RWPE2 (cell line): ENCODE data around the gene LIMA1.

Experiments
- ATAC-seq: fragments of 200-7000 bp; cut with Tn5 transposase; 3 replicates; pipeline ENCODE4 v1.9.1; 2021; ENCODE audit warnings: low read depth
- DNase-seq: peaks from one replicate; pipeline ENCODE4 v3.0.0-alpha.2; 2020; ENCODE audit warnings: low spot score
- H3K27ac ChIP-seq: fragments of 450-650 bp; 2 replicates; pipeline ENCODE4 v1.5.1; 2017; ENCODE audit warnings: mild to moderate bottlenecking; ENCODE audit not compliant: poor library complexity, severe bottlenecking
- H3K27me3 ChIP-seq: fragments of 250-450 bp; sonication (Bioruptor Pico); 2 replicates; pipeline ENCODE4 v1.5.1; 2021; ENCODE audit warnings: mild to moderate bottlenecking, moderate library complexity; ENCODE audit not compliant: insufficient read depth, poor library complexity, severe bottlenecking
- H3K36me3 ChIP-seq: fragments of 250-450 bp; sonication (Bioruptor Pico); 2 replicates; pipeline ENCODE4 v1.5.1; 2020; ENCODE audit warnings: low read depth, mild to moderate bottlenecking, moderate library complexity
- H3K4me1 ChIP-seq: fragments of 250-450 bp; sonication (Bioruptor Pico); 2 replicates; pipeline ENCODE4 v1.5.1; 2021; ENCODE audit warnings: mild to moderate bottlenecking, moderate library complexity; ENCODE audit not compliant: insufficient read depth, poor library complexity, severe bottlenecking
- H3K4me3 ChIP-seq: fragments of 250-450 bp; sonication (Bioruptor Pico); 2 replicates; pipeline ENCODE4 v1.5.1; 2021; ENCODE audit warnings: mild to moderate bottlenecking, moderate library complexity; ENCODE audit not compliant: severe bottlenecking
- H3K9me3 ChIP-seq: fragments of 250-450 bp; sonication (Bioruptor Pico); 2 replicates; pipeline ENCODE4 v1.5.1; 2021; ENCODE audit warnings: mild to moderate bottlenecking, moderate library complexity; ENCODE audit not compliant: severe bottlenecking
- TF ChIP-seq, protein P1 (sequence below): fragments of 450-650 bp; IDR thresholded peaks from one replicate; pipeline ENCODE4 v1.5.1; 2017; ENCODE audit warnings: mild to moderate bottlenecking, moderate library complexity; ENCODE audit not compliant: poor library complexity, severe bottlenecking

LIMA1 gene

DNA sequence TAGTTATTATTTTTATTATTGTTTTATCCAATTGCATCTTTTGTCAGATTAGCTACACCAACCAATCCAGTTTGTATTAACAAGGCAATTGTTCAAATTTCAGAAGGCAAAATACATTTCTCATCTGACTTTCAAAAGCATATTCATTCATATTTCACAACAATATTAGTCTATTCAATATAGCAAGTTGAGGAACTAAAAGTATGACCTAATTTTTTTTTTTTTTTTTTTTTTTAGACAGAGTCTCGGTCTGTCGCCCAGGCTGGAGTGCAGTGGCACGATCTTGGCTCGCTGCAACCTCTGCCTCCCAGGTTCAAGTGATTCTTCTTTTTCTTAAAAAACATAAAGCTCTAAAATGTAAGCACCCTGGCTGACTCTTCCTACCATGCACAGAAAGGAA is 154.0 kb downstream of the LIMA1 start:
- Histone ChIP-seq H3K27ac (no peak overlapping the region), H3K9me3 (no peaks in the 10 kb centered on the region), H3K4me3 (no peak overlapping the region), H3K27me3 (no peaks in the 10 kb centered on the region), H3K36me3 (peaks cover 56% of the 10 kb centered on the region), H3K4me1 (no peaks in the 10 kb centered on the region)
- DNase-seq (no peak), ATAC-seq (no peak)
- TF ChIP-seq, protein P1, sequence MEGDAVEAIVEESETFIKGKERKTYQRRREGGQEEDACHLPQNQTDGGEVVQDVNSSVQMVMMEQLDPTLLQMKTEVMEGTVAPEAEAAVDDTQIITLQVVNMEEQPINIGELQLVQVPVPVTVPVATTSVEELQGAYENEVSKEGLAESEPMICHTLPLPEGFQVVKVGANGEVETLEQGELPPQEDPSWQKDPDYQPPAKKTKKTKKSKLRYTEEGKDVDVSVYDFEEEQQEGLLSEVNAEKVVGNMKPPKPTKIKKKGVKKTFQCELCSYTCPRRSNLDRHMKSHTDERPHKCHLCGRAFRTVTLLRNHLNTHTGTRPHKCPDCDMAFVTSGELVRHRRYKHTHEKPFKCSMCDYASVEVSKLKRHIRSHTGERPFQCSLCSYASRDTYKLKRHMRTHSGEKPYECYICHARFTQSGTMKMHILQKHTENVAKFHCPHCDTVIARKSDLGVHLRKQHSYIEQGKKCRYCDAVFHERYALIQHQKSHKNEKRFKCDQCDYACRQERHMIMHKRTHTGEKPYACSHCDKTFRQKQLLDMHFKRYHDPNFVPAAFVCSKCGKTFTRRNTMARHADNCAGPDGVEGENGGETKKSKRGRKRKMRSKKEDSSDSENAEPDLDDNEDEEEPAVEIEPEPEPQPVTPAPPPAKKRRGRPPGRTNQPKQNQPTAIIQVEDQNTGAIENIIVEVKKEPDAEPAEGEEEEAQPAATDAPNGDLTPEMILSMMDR = no peak

DNA sequence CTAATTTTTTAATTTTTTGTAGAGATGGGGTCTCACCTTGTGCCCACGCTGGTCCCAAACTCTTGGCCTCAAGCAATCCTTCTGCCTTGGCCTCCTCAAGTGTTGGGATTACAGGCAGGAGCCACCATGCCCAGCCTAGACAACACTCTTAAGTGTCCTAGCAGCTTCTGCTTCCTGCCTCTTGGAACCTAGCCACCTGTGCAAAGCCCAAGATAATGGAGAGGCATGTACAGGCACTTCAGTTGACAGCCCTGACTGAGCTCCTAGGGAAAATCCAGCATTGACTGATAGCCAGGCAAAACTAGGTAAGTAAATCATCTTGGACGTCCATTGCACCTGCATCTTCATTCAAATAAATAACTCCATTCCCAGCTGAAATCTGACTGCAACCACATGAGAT is 155.8 kb downstream of the LIMA1 start:
- peak; percentile 33; the same call in 1 of the 3 replicates for ATAC-seq
- no peak overlapping the region for H3K4me3 ChIP-seq
- H3K36me3 ChIP-seq = peaks cover 41% of the 10 kb centered on the region
- DNase-seq = no peak
- H3K4me1 ChIP-seq = no peaks in the 10 kb centered on the region
- TF ChIP-seq, protein P1 = no peak
- no peaks in the 10 kb centered on the region for H3K27me3 ChIP-seq
- H3K9me3 ChIP-seq = no peaks in the 10 kb centered on the region
- no peak overlapping the region for H3K27ac ChIP-seq
